Parathyroid adenoma (tissue), 2 donors: ENCODE data around the gene TBCE.

Experiments
- H2AFZ ChIP-seq: fragments of 300-600 bp; sonication (generic); one replicate; pipeline ENCODE4 v1.7.0; 2017; ENCODE audit warnings: antibody characterized with exemption, mild to moderate bottlenecking
- H3K27ac ChIP-seq: fragments of 300-600 bp; sonication (generic); one replicate; pipeline ENCODE4 v1.7.0; 2017
- H3K27me3 ChIP-seq: fragments of 300-600 bp; sonication (generic); one replicate; pipeline ENCODE4 v1.7.0; 2017; ENCODE audit warnings: low read length; ENCODE audit not compliant: control insufficient read depth, insufficient read depth
- H3K36me3 ChIP-seq: fragments of 300-600 bp; sonication (generic); one replicate; pipeline ENCODE4 v1.7.0; 2017; ENCODE audit warnings: low read length; ENCODE audit not compliant: control insufficient read depth, insufficient read depth
- H3K4me1 ChIP-seq: fragments of 300-600 bp; sonication (generic); one replicate; pipeline ENCODE4 v1.7.0; 2017; ENCODE audit warnings: control low read depth
- H3K4me2 ChIP-seq: fragments of 300-600 bp; sonication (generic); one replicate; pipeline ENCODE4 v1.7.0; 2017; ENCODE audit warnings: low read length
- H3K4me3 ChIP-seq: fragments of 300-600 bp; sonication (generic); one replicate; pipeline ENCODE4 v1.7.0; 2017; ENCODE audit warnings: low read depth, low read length
- H3K79me2 ChIP-seq: fragments of 300-600 bp; sonication (generic); one replicate; pipeline ENCODE4 v1.7.0; 2017; ENCODE audit warnings: control low read depth
- H3K9ac ChIP-seq: fragments of 300-600 bp; sonication (generic); one replicate; pipeline ENCODE4 v1.7.0; 2017; ENCODE audit warnings: mild to moderate bottlenecking
- H3K9me3 ChIP-seq: fragments of 300-600 bp; sonication (generic); one replicate; pipeline ENCODE4 v1.7.0; 2017; ENCODE audit warnings: low read length; ENCODE audit not compliant: control insufficient read depth
- TF ChIP-seq, protein P1 (sequence below): fragments of 300-600 bp; sonication (generic); IDR thresholded peaks from one replicate; pipeline ENCODE4 v1.7.0; 2017; ENCODE audit warnings: antibody characterized with exemption, mild to moderate bottlenecking
- donor health status: primary hyperparathyroidism.

The TBCE gene

DNA sequence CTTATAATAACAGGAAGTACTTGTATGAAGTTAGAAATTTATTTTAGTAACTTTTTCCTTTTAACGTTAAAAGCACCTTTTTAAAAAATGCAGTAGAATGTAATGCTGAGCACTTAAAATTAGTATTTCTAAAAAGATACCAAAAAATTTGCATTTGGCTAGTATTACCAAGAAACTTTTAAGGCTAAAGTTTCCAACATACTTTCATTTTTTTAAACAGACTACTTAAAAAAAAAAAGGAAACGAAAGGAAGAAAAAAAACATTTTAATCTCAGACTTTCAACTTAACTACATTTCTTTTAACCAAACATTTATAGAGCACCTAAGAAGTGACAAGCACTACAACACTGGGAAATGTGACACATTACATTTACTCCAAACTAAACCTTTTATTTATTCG lies 42.1 kb upstream of the TBCE start:
- peak overlapping the region; percentile 5 for H3K4me3 ChIP-seq
- H3K4me2 ChIP-seq = no peak overlapping the region
- no peaks in the 10 kb centered on the region for H3K9me3 ChIP-seq
- H3K36me3 ChIP-seq = no peaks in the 10 kb centered on the region
- H2AFZ ChIP-seq = no peak overlapping the region
- no peaks in the 10 kb centered on the region for H3K27me3 ChIP-seq
- H3K27ac ChIP-seq = no peak overlapping the region
- no peak overlapping the region for H3K9ac ChIP-seq
- peaks cover 3% of the 10 kb centered on the region for H3K4me1 ChIP-seq
- TF ChIP-seq, protein P1, sequence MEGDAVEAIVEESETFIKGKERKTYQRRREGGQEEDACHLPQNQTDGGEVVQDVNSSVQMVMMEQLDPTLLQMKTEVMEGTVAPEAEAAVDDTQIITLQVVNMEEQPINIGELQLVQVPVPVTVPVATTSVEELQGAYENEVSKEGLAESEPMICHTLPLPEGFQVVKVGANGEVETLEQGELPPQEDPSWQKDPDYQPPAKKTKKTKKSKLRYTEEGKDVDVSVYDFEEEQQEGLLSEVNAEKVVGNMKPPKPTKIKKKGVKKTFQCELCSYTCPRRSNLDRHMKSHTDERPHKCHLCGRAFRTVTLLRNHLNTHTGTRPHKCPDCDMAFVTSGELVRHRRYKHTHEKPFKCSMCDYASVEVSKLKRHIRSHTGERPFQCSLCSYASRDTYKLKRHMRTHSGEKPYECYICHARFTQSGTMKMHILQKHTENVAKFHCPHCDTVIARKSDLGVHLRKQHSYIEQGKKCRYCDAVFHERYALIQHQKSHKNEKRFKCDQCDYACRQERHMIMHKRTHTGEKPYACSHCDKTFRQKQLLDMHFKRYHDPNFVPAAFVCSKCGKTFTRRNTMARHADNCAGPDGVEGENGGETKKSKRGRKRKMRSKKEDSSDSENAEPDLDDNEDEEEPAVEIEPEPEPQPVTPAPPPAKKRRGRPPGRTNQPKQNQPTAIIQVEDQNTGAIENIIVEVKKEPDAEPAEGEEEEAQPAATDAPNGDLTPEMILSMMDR = no peak
- H3K79me2 ChIP-seq = peaks cover 45% of the 10 kb centered on the region

DNA sequence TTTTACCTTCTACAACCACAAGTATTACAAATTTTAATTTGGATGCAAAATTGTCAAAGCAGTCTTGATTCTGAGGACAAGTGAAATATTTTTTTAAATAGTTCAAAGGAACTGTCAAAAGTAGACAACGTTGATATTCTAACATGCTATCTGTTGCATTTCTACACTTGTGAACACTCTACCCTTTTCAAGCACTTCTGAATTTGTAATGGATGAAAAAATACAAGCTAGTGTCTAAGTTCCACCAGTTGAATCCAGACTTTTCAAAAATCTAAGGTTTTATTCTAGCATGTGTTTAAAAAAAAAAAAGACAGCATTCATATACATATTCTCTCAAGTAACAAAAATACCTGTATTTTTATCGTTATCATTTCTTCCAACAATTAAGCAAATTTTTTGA lies 41.4 kb upstream of the TBCE start:
- H3K4me1 ChIP-seq = peaks cover 6% of the 10 kb centered on the region
- H2AFZ ChIP-seq = no peak overlapping the region
- H3K27me3 ChIP-seq = no peaks in the 10 kb centered on the region
- no peak overlapping the region for H3K9ac ChIP-seq
- no peaks in the 10 kb centered on the region for H3K9me3 ChIP-seq
- H3K4me3 ChIP-seq = peak overlapping the region; percentile 83
- peaks cover 41% of the 10 kb centered on the region for H3K79me2 ChIP-seq
- H3K36me3 ChIP-seq = no peaks in the 10 kb centered on the region
- no peak overlapping the region for H3K27ac ChIP-seq
- H3K4me2 ChIP-seq = peak overlapping the region; percentile 77
- TF ChIP-seq, protein P1 = no peak

DNA sequence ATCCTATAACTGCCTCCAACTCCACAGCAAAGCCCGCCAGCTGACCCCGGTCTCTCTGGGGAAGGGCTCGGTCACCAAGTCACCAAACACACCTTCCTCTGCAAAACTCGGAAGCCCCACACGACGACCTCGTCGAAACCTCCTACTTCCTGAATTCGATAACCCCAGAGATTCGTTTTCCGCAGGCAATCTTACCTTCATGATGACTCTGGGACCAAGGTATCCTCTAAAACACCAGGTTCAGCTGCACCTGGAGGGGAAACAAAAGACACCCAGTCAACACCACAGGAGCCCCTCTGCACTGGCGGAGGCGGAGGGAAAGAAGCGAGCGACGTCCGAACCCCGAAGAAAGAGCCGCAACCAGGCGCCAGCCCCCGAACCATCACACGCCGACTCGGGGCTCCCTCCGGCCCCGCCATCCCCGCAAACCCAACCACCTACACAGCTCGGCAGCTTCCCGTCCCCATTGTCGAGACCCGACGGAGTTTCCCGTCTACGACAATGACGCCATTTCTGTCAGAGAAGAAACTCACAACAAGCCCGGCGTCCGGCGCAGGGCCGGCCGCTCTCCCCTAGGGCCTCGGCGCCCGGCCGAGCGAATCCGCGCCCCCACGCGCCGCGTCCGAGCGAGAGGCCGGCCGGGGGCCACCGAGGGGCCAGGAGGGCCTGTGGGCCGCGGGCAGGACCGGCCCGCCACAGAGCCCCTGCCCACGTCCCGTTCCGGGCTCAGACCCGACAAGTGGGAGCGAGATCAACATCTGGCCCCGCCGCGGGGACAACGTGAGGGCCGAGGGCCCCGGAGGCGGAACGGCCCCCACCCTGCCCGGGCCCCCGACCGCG lies 40.3 kb upstream of the TBCE start:
- H3K9me3 ChIP-seq = no peaks in the 10 kb centered on the region
- no peaks in the 10 kb centered on the region for H3K36me3 ChIP-seq
- peak overlapping the region; percentile 49 for H3K9ac ChIP-seq
- H3K4me2 ChIP-seq = peak overlapping the region; percentile 77
- TF ChIP-seq, protein P1 = no peak
- H3K27ac ChIP-seq = peak overlapping the region; percentile 94
- H3K79me2 ChIP-seq = peaks cover 34% of the 10 kb centered on the region
- H3K4me3 ChIP-seq = peak overlapping the region; percentile 83
- H2AFZ ChIP-seq = peak overlapping the region; percentile 66
- no peaks in the 10 kb centered on the region for H3K27me3 ChIP-seq
- peaks cover 7% of the 10 kb centered on the region for H3K4me1 ChIP-seq

DNA sequence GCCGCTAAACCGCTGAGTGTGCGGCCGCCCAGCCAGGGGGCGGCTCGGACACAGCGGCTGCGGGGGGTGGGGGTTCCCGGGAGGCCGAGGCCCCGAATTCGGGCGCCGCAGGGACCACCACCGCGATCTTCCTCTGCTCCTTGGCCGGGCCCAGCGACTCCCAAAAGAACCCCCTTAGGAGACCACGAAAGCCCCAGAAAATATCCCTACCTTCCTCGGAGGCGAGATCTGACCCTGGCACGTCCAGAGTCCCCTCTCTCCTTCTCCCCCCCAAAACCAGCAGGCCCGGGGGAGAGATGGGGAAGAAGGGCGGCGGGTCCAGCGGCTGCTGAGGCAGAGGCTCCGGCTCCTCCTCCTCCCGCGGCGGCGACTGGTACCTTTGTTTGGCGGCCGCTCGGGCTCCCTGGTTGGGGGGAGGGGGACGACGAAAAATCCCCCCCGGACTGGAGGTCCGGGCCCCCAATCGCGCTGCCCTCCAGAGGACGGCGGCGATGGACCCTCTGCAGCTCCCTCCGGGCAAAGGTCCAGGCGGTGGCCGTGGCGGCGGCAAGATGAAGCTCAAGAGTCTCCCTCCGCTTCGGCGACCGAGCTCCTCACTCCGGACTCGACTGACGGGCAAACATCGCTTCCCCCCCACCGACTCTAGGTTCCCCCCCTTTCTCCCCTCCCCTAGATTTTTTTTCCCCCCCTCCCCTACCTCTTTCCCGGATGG lies 39.5 kb upstream of the TBCE start, which contains the start of gene ARID4B:
ARID4B (minus strand) TSS at position 621 of the 712 bp plus-strand sequence. CDS start 1,260 bp downstream, outside the sequence.
- TF ChIP-seq, protein P1 = no peak
- Histone ChIP-seq H3K9ac (peak within 1 kb of the TSS; percentile 53), H3K27me3 (no peaks in the 10 kb centered on the region), H2AFZ (peak within 1 kb of the TSS; percentile 77), H3K27ac (peak within 1 kb of the TSS; percentile 94), H3K4me1 (peaks cover 7% of the 10 kb centered on the region), H3K36me3 (no peaks in the 10 kb centered on the region), H3K4me3 (peak within 1 kb of the TSS; percentile 83), H3K4me2 (peak within 1 kb of the TSS; percentile 97), H3K79me2 (peaks cover 32% of the 10 kb centered on the region), H3K9me3 (no peaks in the 10 kb centered on the region)
